Right lobe of liver (tissue), 6 donors: Measurements from ENCODE around the gene LTBP1. TPM values are rescaled to one million over a fixed set of nuclear protein-coding genes. Genes with fewer than 3 reads are reported as not detected.

Experiments
- ATAC-seq, 4 donors: fragments of 200-7000 bp; cut with Tn5 transposase; one replicate each; pipeline ENCODE4 v1.9.1; 2020; ENCODE audit warnings: mild to moderate bottlenecking in 4 of 4, moderate library complexity in 4 of 4
- DNase-seq, 3 donors: peaks; one replicate each; pipeline ENCODE4 v3.0.0-alpha.2; 2020
- H3K27ac ChIP-seq, 3 donors: fragments of 200-600 bp; one replicate each; pipeline ENCODE4 v1.8.0; 2022
- H3K27me3 ChIP-seq, 2 donors: fragments of 200-600 bp; one replicate each; pipeline ENCODE4 v1.8.0; 2022
- H3K36me3 ChIP-seq, 4 donors: fragments of 200-600 bp; sonication (generic) in 1 of 4; one replicate each; pipeline versions ENCODE4 v1.5.1 to v1.8.0; 2017 to 2022; ENCODE audit warnings: control low read depth in 1 of 4
- H3K4me1 ChIP-seq, 4 donors: fragments of 200-600 bp; sonication (generic) in 1 of 4; one replicate each; pipeline versions ENCODE4 v1.5.1 to v1.8.0; 2017 to 2022; ENCODE audit warnings: control low read depth in 1 of 4
- H3K4me3 ChIP-seq, 3 donors: fragments of 200-600 bp; one replicate each; pipeline ENCODE4 v1.8.0; 2022
- H3K9me3 ChIP-seq, 4 donors: fragments of 200-600 bp; sonication (generic) in 1 of 4; one replicate each; pipeline versions ENCODE4 v1.5.1 to v1.8.0; 2017 to 2022; ENCODE audit warnings: control low read depth in 1 of 4
- CTCF ChIP-seq, 4 donors: fragments of 200-600 bp in 3 of 4; fragments of 450-650 bp in 1 of 4; IDR thresholded peaks; one replicate each; pipeline versions ENCODE4 v1.5.1 to v1.8.0; 2016 to 2022; ENCODE audit warnings: antibody characterized with exemption in 4 of 4, mild to moderate bottlenecking in 2 of 4
- POLR2A ChIP-seq: fragments of 450-650 bp; IDR thresholded peaks from one replicate; pipeline ENCODE4 v1.6.1; 2017; ENCODE audit warnings: antibody characterized with exemption, mild to moderate bottlenecking
- whole genome bisulfite sequencing: methylation state at CpG from one replicate; pipeline ENCODE4 v1.1.6; 2018; ENCODE audit warnings: low coverage, low lambda C conversion rate; ENCODE audit not compliant: insufficient coverage; ENCODE audit errors: missing lambda C conversion rate; 5-methylcytosine and 5-hydroxymethylcytosine counted together
- intact Hi-C, 2 donors: fragments of 100-400 bp; cut with DNase I; formaldehyde crosslinking; loops; one replicate each; pipeline versions ENCODE4 v1.11.2 to v1.14.1; 2022
- total RNA-seq, 6 experiments: library from RNA; depleted of rRNA in 2 of 6; stranded (reverse); fragments of >200 nt in 2 of 6; fragmentation: NEBNext Ultra II Directional in 3 of 6; extraction: Animal tissue kit (Norgen Biotek cat#: 25700) in 3 of 6; gene quantifications; one replicate each; pipeline versions ENCODE4 v1.1.0 to v1.2.4, GENCODE V29; 2016 to 2023
- donor health status: DM: no; HTN: yes; CAD: no.
- donor health status: DM: no; HTN: no; CAD: no.
- donor health status: DM: no; HTN: no; CAD: no.
- donor health status: DM: no; HTN: yes; CAD: no.
- donor health status: DM: no; HTN: yes; CAD: no.

LTBP1 gene
- total RNA-seq, 6 experiments from 2014 or later, result 5.4 to 14.2 (median 9.1) TPM

GRCh38 chr2:33378556-33379210 lies 431.9 kb downstream of the LTBP1 start:
- no peak overlapping the region for H3K27ac ChIP-seq
- no peak for ATAC-seq
- H3K4me1 ChIP-seq, result no peaks in the 10 kb centered on the region
- intact Hi-C loops, result no loop called here
- no peaks in the 10 kb centered on the region for H3K36me3 ChIP-seq
- TF ChIP-seq CTCF (IDR thresholded peaks at IDR 0.05) (no peak), POLR2A (no peak)
- H3K4me3 ChIP-seq, result no peak overlapping the region
- H3K27me3 ChIP-seq, result no peaks in the 10 kb centered on the region
- DNase-seq, result no peak
- no peaks in the 10 kb centered on the region for H3K9me3 ChIP-seq
- 71% methylated on average over 4 of the region's 4 CpGs for WGBS

GRCh38 chr2:33380001-33380609 lies 433.4 kb downstream of the LTBP1 start:
- 57% methylated on average over 7 of the region's 8 CpGs for WGBS
- no peak for TF ChIP-seq POLR2A
- TF ChIP-seq CTCF (IDR thresholded peaks at IDR 0.05), result peak; percentile 52 to 71 (median 64)
- H3K9me3 ChIP-seq, result no peaks in the 10 kb centered on the region

GRCh38 chr2:33380719-33381118 lies 434.0 kb downstream of the LTBP1 start:
- Histone ChIP-seq H3K4me3 (no peak overlapping the region), H3K27me3 (no peaks in the 10 kb centered on the region), H3K4me1 (no peaks in the 10 kb centered on the region), H3K9me3 (no peaks in the 10 kb centered on the region), H3K27ac (no peak overlapping the region), H3K36me3 (no peaks in the 10 kb centered on the region)
- intact Hi-C loops, result no loop called here
- WGBS, result 57% methylated on average over 2 of the region's 2 CpGs
- no peak for TF ChIP-seq POLR2A
- no peak for TF ChIP-seq CTCF (IDR thresholded peaks at IDR 0.05)
- ATAC-seq (no peak), DNase-seq (no peak)

More at GRCh38 chr2:33380001-33380609, 433.4 kb downstream of the LTBP1 start:
- Histone ChIP-seq H3K27me3 (no peaks in the 10 kb centered on the region), H3K4me3 (no peak overlapping the region), H3K4me1 (no peaks in the 10 kb centered on the region), H3K27ac (no peak overlapping the region), H3K36me3 (no peaks in the 10 kb centered on the region)
- intact Hi-C loops, result no loop called here
- ATAC-seq (peak in 1 of 4 donors; percentile 24), DNase-seq (no peak)

- ATAC-seq, result no peak
- DNase-seq, result no peak
- no peaks in the 10 kb centered on the region for H3K4me1 ChIP-seq
- H3K9me3 ChIP-seq, result no peaks in the 10 kb centered on the region
- intact Hi-C loops, result no loop called here
- 82% methylated on average over 4 of the region's 4 CpGs for whole genome bisulfite sequencing
- H3K36me3 ChIP-seq, result no peaks in the 10 kb centered on the region
- H3K27me3 ChIP-seq, result no peaks in the 10 kb centered on the region
- no peak overlapping the region for H3K4me3 ChIP-seq
- no peak overlapping the region for H3K27ac ChIP-seq
- TF ChIP-seq POLR2A, result no peak
- TF ChIP-seq CTCF (IDR thresholded peaks at IDR 0.05), result no peak
Measured at GRCh38 chr2:33381301-33381858, 434.6 kb downstream of the LTBP1 start.
